Erythroblast (primary cell): Measurements from ENCODE around the gene GBP2.

ENCODE experiments used
- GATA1 ChIP-seq: IDR thresholded peaks from 2 replicates; pipeline ENCODE4 v1.6.1; 2011; ENCODE audit warnings: low read depth, mild to moderate bottlenecking, control low read depth, low read length, moderate library complexity
- POLR2A ChIP-seq: IDR thresholded peaks from 2 replicates; pipeline ENCODE4 v1.6.1; 2011; ENCODE audit warnings: mild to moderate bottlenecking, low read length

DNA sequence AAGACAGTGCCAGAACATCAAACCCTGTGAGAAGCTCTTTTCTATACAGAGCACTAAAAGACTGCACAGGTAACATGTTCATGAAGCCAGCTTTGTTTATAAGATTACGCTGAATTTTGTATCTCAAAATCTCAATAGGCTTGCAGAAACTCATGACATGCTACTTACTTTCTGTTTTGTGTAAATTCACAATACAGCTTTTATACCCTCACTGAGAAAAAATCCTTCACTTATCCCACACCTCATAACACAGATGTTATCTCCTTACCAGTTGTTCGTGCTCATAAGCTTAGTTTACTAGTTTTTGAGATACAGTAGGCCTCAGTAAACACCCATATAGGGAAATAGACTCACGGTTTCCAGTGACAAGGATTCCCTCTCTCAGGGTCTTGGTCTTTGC is 24.1 kb upstream of the GBP2 start:
- TF ChIP-seq POLR2A (no peak), GATA1 (no peak)
